ENCODE results near the gene SH3RF3.

DNA sequence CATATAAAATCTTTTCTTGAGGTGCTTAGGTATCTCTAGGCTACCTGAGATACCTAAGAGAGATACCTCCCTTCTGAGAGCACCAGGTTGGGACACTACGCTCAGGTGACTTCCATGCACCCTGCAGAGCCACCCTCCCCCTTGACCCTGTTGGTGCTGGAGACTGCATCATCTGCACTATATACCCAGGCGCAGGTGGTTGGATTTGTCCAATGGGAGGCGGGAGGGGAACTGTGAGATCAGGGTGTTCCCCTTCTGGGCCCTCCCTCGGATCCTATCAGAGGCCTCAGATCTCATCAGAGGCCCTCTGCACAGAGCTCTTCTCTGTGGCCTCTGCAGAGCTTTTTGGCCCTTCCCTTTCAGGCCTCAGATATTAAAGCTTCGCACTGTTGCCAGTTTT is 158.4 kb downstream of the SH3RF3 start:
- TF ChIP-seq ETV6 (CRISPR knock-in tag; IDR thresholded peaks at IDR 0.05) (no peak), ZNF121 (CRISPR knock-in tag; IDR thresholded peaks at IDR 0.05) (no peak), TEAD1 (CRISPR knock-in tag; IDR thresholded peaks at IDR 0.05) (no peak), JUN (CRISPR knock-in tag; IDR thresholded peaks at IDR 0.05) (no peak), ESRRA (CRISPR knock-in tag; IDR thresholded peaks at IDR 0.05; ENCODE audit: borderline replicate concordance) (no peak), HMGA2 (CRISPR knock-in tag; IDR thresholded peaks at IDR 0.05) (no peak)
- TF ChIP-seq, protein P1, sequence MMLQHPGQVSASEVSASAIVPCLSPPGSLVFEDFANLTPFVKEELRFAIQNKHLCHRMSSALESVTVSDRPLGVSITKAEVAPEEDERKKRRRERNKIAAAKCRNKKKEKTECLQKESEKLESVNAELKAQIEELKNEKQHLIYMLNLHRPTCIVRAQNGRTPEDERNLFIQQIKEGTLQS (CRISPR knock-in tag; conservative IDR thresholded peaks at IDR 0.05) = no peak
- TF ChIP-seq, protein P2, sequence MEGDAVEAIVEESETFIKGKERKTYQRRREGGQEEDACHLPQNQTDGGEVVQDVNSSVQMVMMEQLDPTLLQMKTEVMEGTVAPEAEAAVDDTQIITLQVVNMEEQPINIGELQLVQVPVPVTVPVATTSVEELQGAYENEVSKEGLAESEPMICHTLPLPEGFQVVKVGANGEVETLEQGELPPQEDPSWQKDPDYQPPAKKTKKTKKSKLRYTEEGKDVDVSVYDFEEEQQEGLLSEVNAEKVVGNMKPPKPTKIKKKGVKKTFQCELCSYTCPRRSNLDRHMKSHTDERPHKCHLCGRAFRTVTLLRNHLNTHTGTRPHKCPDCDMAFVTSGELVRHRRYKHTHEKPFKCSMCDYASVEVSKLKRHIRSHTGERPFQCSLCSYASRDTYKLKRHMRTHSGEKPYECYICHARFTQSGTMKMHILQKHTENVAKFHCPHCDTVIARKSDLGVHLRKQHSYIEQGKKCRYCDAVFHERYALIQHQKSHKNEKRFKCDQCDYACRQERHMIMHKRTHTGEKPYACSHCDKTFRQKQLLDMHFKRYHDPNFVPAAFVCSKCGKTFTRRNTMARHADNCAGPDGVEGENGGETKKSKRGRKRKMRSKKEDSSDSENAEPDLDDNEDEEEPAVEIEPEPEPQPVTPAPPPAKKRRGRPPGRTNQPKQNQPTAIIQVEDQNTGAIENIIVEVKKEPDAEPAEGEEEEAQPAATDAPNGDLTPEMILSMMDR (IDR thresholded peaks at IDR 0.05) = no peak
- TF ChIP-seq, protein P3, sequence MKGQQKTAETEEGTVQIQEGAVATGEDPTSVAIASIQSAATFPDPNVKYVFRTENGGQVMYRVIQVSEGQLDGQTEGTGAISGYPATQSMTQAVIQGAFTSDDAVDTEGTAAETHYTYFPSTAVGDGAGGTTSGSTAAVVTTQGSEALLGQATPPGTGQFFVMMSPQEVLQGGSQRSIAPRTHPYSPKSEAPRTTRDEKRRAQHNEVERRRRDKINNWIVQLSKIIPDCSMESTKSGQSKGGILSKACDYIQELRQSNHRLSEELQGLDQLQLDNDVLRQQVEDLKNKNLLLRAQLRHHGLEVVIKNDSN (CRISPR knock-in tag; IDR thresholded peaks at IDR 0.05) = no peak
- TF ChIP-seq, protein P4, sequence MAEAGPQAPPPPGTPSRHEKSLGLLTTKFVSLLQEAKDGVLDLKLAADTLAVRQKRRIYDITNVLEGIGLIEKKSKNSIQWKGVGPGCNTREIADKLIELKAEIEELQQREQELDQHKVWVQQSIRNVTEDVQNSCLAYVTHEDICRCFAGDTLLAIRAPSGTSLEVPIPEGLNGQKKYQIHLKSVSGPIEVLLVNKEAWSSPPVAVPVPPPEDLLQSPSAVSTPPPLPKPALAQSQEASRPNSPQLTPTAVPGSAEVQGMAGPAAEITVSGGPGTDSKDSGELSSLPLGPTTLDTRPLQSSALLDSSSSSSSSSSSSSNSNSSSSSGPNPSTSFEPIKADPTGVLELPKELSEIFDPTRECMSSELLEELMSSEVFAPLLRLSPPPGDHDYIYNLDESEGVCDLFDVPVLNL (CRISPR knock-in tag; IDR thresholded peaks at IDR 0.05; ENCODE audit: borderline replicate concordance, low read depth) = no peak
- TF ChIP-seq, protein P5, sequence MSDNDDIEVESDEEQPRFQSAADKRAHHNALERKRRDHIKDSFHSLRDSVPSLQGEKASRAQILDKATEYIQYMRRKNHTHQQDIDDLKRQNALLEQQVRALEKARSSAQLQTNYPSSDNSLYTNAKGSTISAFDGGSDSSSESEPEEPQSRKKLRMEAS (CRISPR knock-in tag; IDR thresholded peaks at IDR 0.05) = no peak

Data from WTC11 (cell line).